ENCODE measurements around the gene LRP5. TPM values are rescaled to one million over a fixed set of nuclear protein-coding genes. Genes with fewer than 3 reads are reported as not detected.

The LRP5 gene
- total RNA-seq, 1 experiment from 2014 or later = 32.8 TPM

DNA sequence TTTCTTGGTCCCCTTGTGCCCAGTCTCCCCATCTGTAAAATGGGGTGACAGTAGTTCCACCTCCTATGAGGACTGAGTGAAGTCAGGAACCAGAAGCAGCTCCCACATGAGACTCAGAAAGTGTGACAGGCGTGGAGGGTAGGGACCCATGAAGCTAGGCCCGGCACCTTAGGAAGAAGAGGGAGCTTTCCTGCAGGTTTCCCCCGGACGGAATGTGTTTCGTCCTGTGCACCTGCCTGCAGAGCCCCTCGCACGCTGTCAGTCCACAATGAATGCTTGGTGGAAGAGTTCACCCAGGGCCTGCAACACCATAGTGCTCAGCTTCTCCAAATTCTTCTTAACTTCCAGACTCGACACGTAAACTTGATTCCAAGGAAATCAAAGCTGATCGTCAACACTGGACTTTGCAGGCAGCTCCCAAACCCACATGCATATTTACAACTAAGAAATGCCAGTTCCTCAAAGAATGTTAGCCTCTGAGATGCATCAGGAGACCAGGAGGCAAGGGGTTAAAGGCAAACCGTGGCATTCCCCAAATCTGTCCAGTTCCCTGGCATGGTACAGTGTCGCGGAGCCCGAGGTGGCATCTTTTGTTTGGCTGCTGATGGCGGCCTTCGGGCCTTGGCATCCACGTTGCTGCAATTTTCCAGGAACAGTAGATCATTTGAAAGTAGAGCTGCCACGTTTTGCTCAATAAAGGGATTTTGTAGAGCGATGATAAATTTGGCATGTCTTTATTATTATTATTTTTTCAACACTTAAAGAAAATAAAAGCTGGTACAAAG lies 15.4 kb downstream of the LRP5 start:
- ChIA-PET POLR2A (interaction anchor here (0.5 to 0.7 kb wide), 2 partner anchors 93 to 111 kb away, joined by 3 read pairs; no protein-coding TSS in a partner anchor), CTCF (interaction anchor here (1.1 kb wide), 1 partner anchor 56 kb away, joined by 3 read pairs; no protein-coding TSS in a partner anchor)
- DNase-seq (ENCODE audit: unreplicated experiment) = no peak
- H3K36me3 Mint-ChIP-seq (ENCODE audit: insufficient read depth, unreplicated experiment) = no peaks in the 10 kb centered on the region
- no TSS peak for BruUV-seq (replicated peaks)
- no peak overlapping the region for H3K4me3 Mint-ChIP-seq (ENCODE audit: unreplicated experiment)
- TF ChIP-seq CTCF (IDR thresholded peaks at IDR 0.05; ENCODE audit: unreplicated experiment) = no peak
- no peaks in the 10 kb centered on the region for H3K27me3 Mint-ChIP-seq (ENCODE audit: insufficient read depth, unreplicated experiment)
- no peak overlapping the region for H3K27ac Mint-ChIP-seq (ENCODE audit: low read depth, unreplicated experiment)
- H3K4me1 Mint-ChIP-seq (ENCODE audit: insufficient read depth, unreplicated experiment) = peaks cover 1% of the 10 kb centered on the region
- H3K9me3 Mint-ChIP-seq (ENCODE audit: unreplicated experiment) = no peaks in the 10 kb centered on the region
- intact Hi-C loops (cut with micrococcal nuclease) = no loop called here

DNA sequence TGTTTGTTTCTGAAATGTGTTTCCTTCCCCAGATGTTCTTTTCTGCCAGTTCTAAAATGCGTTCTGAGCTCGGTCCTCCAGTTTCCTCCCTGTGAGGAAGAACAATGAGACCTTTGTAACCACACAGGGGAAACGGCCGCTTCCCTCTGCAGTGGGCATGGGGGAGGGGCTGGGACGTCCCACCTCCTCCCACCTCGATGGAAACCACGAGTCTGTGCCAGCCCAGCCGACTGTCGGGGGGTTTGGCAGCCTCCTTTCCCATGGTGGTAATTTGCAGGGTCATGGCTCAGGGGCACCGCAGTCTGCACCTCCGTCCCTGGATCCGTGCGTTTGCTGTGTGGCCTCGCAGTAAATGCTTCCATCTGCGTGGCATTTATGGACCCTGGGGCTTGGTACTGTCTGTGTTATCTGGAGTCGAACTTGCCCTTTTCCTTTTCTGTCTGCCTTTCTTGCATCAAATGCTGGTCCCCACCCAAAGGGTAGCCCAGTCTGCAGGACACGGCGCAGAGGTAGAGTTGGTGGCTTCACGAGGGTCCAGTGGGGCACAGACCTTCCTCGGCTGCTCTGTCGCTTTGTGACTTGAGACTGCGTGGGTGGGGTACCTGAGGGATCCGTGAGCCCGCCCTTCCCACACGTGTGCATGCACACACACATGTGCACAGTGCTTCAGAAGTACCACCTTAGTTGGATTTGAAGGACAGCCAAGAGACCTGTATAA lies 16.1 kb downstream of the LRP5 start:
- Mint-ChIP-seq H3K27me3 (ENCODE audit: insufficient read depth, unreplicated experiment) (no peaks in the 10 kb centered on the region), H3K4me1 (ENCODE audit: insufficient read depth, unreplicated experiment) (peaks cover 5% of the 10 kb centered on the region), H3K36me3 (ENCODE audit: insufficient read depth, unreplicated experiment) (no peaks in the 10 kb centered on the region), H3K27ac (ENCODE audit: low read depth, unreplicated experiment) (no peak overlapping the region), H3K9me3 (ENCODE audit: unreplicated experiment) (no peaks in the 10 kb centered on the region), H3K4me3 (ENCODE audit: unreplicated experiment) (no peak overlapping the region)
- intact Hi-C loops (cut with micrococcal nuclease) = no loop called here
- ChIA-PET POLR2A (no interaction called here), CTCF (interaction anchor here (1.1 kb wide), 1 partner anchor 55 kb away, joined by 3 read pairs; no protein-coding TSS in a partner anchor)
- TF ChIP-seq CTCF (IDR thresholded peaks at IDR 0.05; ENCODE audit: unreplicated experiment) = no peak
- no peak for DNase-seq (ENCODE audit: unreplicated experiment)
- BruUV-seq (replicated peaks) = no TSS peak

DNA sequence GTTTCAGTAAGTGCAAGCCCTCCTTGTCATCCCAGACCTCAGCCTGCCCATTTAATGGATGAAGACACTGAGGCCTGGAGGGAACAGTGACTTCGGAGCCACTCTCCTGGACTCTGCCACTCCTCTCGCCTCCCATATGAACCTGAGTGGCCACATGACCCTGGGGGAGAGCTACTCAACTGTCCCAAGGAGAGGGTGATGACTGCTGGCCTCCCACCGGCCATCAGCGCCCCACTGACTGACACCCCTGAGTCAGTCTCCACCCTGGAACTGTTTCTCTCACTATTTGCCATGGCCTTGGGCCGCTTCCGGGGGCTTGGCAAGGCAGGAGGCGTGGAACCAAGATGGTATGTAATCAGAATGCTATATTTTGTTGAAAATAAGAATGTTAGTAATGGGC lies 17.1 kb downstream of the LRP5 start:
- DNase-seq (ENCODE audit: unreplicated experiment) = no peak
- ChIA-PET POLR2A (no interaction called here), CTCF (no interaction called here)
- Mint-ChIP-seq H3K9me3 (ENCODE audit: unreplicated experiment) (no peaks in the 10 kb centered on the region), H3K36me3 (ENCODE audit: insufficient read depth, unreplicated experiment) (peaks cover 5% of the 10 kb centered on the region), H3K27me3 (ENCODE audit: insufficient read depth, unreplicated experiment) (no peaks in the 10 kb centered on the region), H3K4me1 (ENCODE audit: insufficient read depth, unreplicated experiment) (peaks cover 5% of the 10 kb centered on the region), H3K27ac (ENCODE audit: low read depth, unreplicated experiment) (no peak overlapping the region), H3K4me3 (ENCODE audit: unreplicated experiment) (no peak overlapping the region)
- no peak for TF ChIP-seq CTCF (IDR thresholded peaks at IDR 0.05; ENCODE audit: unreplicated experiment)
- no TSS peak for BruUV-seq (replicated peaks)
- intact Hi-C loops (cut with micrococcal nuclease) = no loop called here

DNA sequence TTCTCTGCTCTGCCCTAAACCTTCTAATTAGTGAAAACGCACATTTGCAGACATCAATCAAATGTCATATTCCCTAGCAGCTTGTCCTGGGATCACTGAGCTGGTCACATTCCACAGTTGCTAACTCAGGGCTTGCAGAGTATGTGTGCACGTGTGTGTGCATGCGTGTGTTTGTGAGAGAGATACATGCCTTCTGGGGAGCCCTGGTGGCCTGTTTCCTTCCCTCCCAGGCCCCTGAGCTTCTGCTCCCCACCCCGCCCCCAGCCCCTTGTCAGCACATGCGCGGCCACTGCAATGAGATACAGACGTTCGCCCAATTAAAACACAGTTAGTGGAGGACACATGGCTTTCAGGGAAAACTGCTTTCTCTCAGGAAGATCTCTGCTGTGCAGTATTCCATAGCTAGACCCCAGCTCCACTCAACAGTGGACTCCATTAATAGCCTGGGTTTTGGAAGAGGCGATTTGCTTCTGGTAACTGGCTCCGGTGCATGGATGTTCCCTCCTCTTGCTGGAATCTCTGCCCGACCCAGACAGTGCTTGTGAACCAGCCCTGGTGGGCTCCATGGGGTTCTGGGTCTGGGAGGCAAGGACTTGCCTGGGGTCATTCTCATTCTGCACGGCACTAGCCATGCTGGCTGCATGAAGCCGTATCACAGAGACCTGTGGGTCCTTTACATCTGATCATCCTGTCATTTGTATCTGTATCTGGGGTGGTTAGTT lies 17.7 kb downstream of the LRP5 start:
- no peak overlapping the region for H3K4me3 Mint-ChIP-seq (ENCODE audit: unreplicated experiment)
- peaks cover 5% of the 10 kb centered on the region for H3K4me1 Mint-ChIP-seq (ENCODE audit: insufficient read depth, unreplicated experiment)
- H3K36me3 Mint-ChIP-seq (ENCODE audit: insufficient read depth, unreplicated experiment) = peaks cover 5% of the 10 kb centered on the region
- H3K27ac Mint-ChIP-seq (ENCODE audit: low read depth, unreplicated experiment) = no peak overlapping the region
- H3K27me3 Mint-ChIP-seq (ENCODE audit: insufficient read depth, unreplicated experiment) = no peaks in the 10 kb centered on the region
- no peaks in the 10 kb centered on the region for H3K9me3 Mint-ChIP-seq (ENCODE audit: unreplicated experiment)
- BruUV-seq (replicated peaks) = no TSS peak
- CTCF ChIA-PET = no interaction called here
- no peak for DNase-seq (ENCODE audit: unreplicated experiment)
- intact Hi-C loops (cut with micrococcal nuclease) = no loop called here
- POLR2A ChIA-PET = no interaction called here
- no peak for TF ChIP-seq CTCF (IDR thresholded peaks at IDR 0.05; ENCODE audit: unreplicated experiment)

Measured in MCF 10A (cell line).